ENCODE measurements around the gene ZIC5. TPM values are rescaled to one million over a fixed set of nuclear protein-coding genes. Genes with fewer than 3 reads are reported as not detected.

The ZIC5 gene
- total RNA-seq, 1 experiment from 2014 or later = not detected

GRCh38 chr13:99990126-99990977, 18.8 kb upstream of the ZIC5 start:
- Histone ChIP-seq H2AFZ (ENCODE audit: low read length) (no peak overlapping the region), H3K79me2 (ENCODE audit: low read length) (no peaks in the 10 kb centered on the region), H3K9me3 (ENCODE audit: low read length) (no peaks in the 10 kb centered on the region), H3K9me2 (replicated peaks; ENCODE audit: low read length) (no peaks in the 10 kb centered on the region), H4K20me1 (ENCODE audit: low read length) (0 out of 2 replicates have a peak, but pooled peaks cover 5% of the 10 kb centered on the region), H3K27me3 (ENCODE audit: low read length) (peaks cover 63% of the 10 kb centered on the region), H3K27ac (ENCODE audit: low read length) (no peak overlapping the region), H3K36me3 (ENCODE audit: low read depth, low read length) (no peaks in the 10 kb centered on the region), H3K4me2 (ENCODE audit: low read length) (no peak overlapping the region; the same call in 1 of the 2 replicates), H3F3A (ENCODE audit: low read length, unreplicated experiment) (no peaks in the 10 kb centered on the region), H3K4me3 (ENCODE audit: low read length) (no peak overlapping the region), H3K4me1 (ENCODE audit: insufficient read depth, low read length) (no peaks in the 10 kb centered on the region), H3K9ac (ENCODE audit: low read length) (no peak overlapping the region)
- ChIA-PET CTCF (no interaction called here), POLR2A (ENCODE audit: unreplicated experiment) (no interaction called here)
- TF ChIP-seq EZH2phosphoT487 (IDR thresholded peaks at IDR 0.05; ENCODE audit: borderline replicate concordance, low read length) = no peak
- no peak for TF ChIP-seq CTCF (conservative IDR thresholded peaks at IDR 0.05; ENCODE audit: low read depth, low read length)
- no peak for TF ChIP-seq EZH2 (IDR thresholded peaks at IDR 0.05; ENCODE audit: low read length, unreplicated experiment)
- ATAC-seq = no peak
- no TSS peak for BruUV-seq (replicated peaks)
- intact Hi-C loops (cut with micrococcal nuclease) = no loop called here
- DNase-seq = no peak

GRCh38 chr13:99989276-99990125, 17.9 kb upstream of the ZIC5 start:
- Histone ChIP-seq H3K4me3 (ENCODE audit: low read length) (no peak overlapping the region), H4K20me1 (ENCODE audit: low read length) (no peaks in the 10 kb centered on the region), H3K27ac (ENCODE audit: low read length) (no peak overlapping the region), H2AFZ (ENCODE audit: low read length) (no peak overlapping the region), H3K9ac (ENCODE audit: low read length) (no peak overlapping the region), H3K9me2 (replicated peaks; ENCODE audit: low read length) (no peaks in the 10 kb centered on the region), H3K4me1 (ENCODE audit: insufficient read depth, low read length) (no peaks in the 10 kb centered on the region), H3F3A (ENCODE audit: low read length, unreplicated experiment) (no peaks in the 10 kb centered on the region), H3K4me2 (ENCODE audit: low read length) (no peak overlapping the region), H3K36me3 (ENCODE audit: low read depth, low read length) (no peaks in the 10 kb centered on the region), H3K27me3 (ENCODE audit: low read length) (peaks cover 61% of the 10 kb centered on the region), H3K79me2 (ENCODE audit: low read length) (no peaks in the 10 kb centered on the region), H3K9me3 (ENCODE audit: low read length) (no peaks in the 10 kb centered on the region)
- no peak for ATAC-seq
- no TSS peak for BruUV-seq (replicated peaks)
- DNase-seq = no peak
- ChIA-PET POLR2A (ENCODE audit: unreplicated experiment) (no interaction called here), CTCF (interaction anchor here (0.6 kb wide), 1 partner anchor 23 kb away, joined by 4 read pairs; no protein-coding TSS in a partner anchor)
- intact Hi-C loops (cut with micrococcal nuclease) = no loop called here
- no peak for TF ChIP-seq CTCF (conservative IDR thresholded peaks at IDR 0.05; ENCODE audit: low read depth, low read length)
- no peak for TF ChIP-seq EZH2phosphoT487 (IDR thresholded peaks at IDR 0.05; ENCODE audit: borderline replicate concordance, low read length)
- TF ChIP-seq EZH2 (IDR thresholded peaks at IDR 0.05; ENCODE audit: low read length, unreplicated experiment) = no peak
